GDM1 (cell line): ENCODE results near the gene TNS1.

Source experiments
- DNase-seq: peaks from one replicate; lab custom pipeline; 2025; lab: John Stamatoyannopoulos, UW

TNS1 gene

DNA sequence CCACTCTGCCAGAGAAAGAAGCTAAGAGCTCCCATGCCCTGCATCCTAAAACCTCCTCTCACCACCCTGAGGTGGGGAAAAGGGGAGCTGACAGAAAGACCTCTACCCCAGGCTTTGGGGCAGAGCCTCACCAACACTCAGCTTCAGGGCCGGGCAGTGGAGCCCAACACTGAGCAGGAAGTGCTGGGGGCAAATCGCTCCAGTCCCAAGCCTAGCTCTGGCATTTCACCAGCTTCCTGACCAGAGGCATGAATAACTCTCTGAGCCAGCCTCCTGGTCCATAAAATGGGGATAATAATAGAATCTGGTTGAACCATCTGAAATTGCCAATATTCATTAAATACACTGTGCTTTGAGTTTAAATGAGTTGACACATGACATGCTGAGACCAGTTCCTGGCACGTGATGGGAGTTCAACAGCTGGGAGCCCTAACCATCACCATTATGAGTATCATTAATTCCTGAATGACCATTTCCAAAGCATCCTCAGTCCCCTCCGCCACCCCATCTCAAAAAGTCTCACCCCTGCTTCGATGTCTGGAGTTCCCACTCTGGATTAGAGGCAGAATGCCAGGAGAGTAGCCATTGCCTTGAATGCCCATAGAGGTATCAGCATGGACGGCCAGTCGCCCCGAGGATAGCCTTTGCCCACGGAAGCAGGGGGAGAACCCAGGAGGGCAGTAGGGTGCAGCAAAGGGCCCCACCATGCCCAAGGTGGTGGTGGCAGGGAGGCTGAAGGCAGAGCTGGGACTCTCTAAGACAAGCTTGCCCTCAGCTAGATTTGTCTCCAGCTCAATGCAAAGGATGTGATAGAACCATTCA is 153.4 kb downstream of the TNS1 start:
- DNase-seq = no peak

DNA sequence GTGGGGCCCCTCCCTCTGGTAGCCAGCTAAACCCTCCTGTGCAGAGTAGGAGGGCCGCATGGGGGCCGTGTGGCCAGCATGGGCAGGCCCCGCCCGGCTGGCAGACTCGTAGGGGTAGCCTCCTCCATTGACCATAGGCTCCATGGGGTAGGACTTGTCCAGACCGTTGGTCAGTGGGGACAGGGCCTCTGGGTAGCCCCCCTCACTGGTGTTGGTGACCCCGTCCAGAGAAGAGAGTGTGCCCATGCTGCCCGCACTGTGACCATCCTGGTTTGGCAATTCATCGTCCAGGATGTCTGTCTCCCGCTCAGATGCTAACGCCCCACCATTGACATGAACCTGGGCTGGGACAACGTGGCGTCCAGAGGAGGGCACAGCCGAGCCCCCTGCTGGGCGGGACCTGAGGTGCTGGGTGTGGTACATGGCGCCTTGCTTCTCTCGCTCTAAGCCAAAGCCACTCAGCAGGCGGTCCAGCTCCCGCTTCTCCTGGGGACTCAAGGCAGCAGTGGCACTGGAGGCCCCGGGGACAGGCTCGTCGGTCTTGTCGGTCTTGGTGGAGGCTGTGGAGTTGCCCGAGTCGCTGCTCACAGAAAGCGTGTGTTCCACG is 154.3 kb downstream of the TNS1 start:
- no peak for DNase-seq

DNA sequence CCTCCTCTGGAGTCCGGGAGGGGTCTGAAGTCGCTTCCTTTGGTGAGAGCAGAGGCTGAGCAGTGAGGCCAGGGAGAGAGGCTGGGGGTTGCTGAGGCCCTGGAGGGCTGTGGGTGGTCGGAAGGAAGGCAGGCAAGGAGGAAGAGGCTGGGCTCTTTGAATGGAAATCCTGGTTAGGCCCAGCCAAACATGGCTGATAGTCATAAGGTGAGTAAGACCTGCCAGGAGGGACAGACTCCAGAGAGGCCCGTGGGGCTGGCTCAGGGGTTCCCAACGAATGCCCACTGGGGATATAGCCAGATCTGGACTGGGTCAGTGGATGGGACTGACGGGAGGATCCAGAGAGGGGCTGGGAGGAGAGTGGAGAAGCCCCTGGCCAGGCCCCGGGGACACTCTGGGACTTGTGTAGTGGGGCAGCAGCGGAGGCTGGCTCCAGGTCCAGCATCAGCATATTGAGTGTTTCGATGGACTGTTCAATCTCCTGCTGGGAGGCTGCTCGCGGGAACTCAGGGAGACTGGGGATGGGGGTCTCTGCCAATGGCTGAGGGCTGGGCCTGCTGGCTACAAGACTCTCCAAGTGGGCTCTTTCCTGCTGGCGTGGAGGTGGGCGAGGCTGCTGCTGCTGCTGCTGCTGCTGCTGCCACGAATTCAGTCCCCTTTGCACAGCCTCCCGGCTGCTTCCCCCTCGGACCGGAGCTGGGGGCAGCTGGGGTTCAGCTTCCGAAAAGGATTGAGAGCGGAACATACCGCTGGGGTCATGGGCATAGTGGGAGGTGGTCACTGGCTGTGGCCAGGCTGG is 155.0 kb downstream of the TNS1 start:
- DNase-seq = no peak

DNA sequence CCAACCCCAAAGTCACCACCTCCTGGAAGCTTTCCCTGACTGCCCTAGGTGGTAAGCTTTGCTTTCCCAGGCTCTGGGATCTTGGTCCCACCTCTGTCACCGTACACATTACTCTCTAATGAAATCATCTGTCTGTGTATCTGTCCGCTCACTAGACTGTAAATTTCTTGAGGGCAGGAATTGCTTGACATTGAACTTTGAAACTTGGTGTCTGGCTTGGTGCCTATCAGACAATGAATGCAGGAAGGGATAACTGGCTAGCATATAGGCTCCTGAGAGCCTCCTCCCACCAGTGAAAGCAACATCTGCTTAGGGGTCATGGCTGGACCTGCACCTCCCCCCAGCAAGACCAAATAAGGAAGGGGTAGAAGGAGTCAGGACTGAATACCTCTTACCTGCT is 155.7 kb downstream of the TNS1 start:
- DNase-seq = no peak

DNA sequence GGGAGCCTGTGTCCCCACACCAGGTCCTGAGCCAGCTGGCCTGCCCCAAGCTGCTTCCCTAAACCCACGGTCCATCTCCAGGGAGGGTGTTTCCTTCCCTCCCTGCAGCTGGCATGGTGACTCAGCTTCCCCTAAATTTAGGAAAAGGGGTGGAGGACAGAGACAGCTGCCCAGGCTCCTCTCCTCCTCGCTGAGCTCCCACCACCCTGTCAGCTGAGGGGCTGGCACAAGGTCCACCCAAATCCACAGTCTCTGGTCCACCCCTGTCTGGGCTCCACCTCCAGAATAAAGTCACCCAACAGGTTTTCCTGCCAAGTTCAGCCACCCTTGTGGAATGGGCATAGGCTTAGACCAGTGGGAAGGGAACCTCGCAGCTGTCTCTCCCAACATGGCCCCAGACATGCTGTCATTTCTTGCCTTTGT is 156.5 kb downstream of the TNS1 start:
- DNase-seq = no peak

DNA sequence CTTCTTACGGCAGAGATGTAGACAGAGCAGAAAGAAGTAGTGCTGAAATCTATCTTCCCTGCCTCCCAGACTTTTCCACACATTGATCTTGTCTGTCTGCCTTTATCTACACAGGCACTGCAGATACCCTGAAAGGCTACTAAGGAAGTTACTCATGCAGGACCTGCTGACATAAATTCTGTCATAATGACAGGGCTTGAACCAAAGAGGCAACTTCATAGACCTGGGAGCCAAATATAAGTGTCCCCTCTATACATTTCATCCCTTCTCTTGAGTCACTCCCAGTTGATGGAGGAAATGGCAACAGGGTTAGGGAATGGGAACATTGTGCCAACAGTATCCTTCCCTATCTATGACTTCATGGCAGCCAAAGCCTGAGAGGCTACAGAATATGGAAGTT is 157.5 kb downstream of the TNS1 start:
- no peak for DNase-seq

DNA sequence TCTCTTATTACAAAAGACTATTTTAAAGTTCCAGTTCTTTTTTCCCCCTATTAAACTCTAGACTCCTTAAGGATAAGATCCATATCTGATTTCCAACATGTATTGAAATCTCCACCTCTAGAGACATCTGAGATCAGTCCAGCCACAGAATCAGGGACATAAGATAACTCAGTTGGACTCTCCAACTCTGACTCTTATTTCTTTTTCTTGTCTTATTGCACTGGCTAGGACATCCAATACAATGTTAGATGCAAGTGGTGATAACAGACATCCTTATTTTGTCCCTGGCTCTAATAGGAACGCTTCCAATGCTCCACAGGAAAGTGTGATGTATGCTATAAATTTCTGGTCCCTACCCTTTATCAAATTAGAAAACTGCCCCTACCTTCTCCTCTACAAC is 158.1 kb downstream of the TNS1 start:
- no peak for DNase-seq

DNA sequence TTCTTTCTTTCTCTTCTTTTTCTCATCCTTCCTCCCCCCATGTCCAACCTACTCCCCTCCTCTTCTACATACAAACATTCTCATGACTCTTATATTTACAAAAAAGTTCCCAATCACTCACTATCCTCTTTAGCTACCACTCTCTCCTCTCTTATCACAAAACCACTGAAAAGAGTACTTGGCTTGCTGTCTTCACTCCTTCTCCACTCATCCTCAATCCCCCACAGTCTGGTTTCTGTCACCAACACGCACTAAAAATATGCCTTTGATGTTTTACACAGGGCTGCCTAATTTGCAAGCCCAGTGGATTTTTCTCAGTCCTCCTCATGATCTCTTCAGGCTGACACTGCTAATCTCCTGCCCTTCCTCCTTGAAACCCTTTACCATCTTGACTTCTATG is 159.5 kb downstream of the TNS1 start:
- DNase-seq = no peak

DNA sequence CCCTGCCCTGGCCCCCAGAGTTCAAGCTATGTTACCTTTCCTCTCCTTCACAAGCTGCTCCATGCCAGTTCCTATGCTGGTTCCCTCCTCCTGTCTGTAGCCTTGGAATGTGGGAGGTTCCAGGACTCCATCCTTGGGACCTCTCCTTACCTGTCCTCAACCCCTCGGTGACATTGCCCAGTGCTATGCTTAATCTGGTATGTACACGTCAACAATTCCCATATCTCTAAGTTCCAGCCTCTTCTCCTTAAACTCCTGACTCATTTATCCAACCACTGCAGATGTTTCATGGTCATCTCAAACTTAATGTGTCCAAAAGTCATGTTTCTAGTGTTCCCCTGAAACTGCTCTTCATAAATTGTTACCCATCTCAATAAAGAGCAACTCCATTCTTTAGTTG is 160.8 kb downstream of the TNS1 start:
- DNase-seq = no peak

DNA sequence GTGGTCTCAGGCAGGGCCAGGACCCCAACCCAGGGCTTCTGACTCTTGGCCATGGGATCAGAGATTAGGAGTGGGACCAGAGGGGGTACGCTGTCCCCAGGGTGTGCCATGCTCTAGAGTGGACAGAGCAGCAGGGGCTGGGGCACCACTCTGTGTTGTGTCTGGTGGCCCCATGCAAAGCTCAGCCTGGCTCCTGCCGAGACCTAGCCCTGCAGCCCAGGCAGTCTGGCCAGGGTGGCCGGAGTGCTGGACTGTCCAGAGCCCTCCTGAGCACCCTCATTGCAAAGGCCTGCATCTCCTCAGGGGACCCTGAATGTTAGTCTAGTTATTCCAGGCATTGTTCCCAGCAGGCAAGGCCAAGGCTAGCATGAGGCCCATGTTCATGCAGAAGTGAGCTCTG is 162.3 kb downstream of the TNS1 start:
- DNase-seq = no peak

DNA sequence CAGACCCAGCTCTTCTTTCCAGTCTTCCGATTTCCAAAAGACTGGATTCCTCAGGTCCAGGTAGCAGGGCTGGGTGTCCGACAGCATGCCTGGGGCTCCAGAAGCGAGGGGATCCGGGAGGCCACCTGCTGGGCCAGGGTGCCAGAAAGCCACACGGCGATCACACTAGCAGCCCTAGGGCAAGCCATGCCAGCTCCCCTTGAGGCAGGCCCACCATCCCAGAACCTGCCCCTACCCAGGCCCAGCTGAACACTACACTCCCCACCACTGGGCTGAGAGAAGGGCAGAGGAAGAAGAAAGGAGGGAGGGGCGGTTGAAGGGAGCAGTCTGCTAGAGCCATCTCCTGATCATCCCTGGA is 163.1 kb downstream of the TNS1 start:
- DNase-seq = no peak

DNA sequence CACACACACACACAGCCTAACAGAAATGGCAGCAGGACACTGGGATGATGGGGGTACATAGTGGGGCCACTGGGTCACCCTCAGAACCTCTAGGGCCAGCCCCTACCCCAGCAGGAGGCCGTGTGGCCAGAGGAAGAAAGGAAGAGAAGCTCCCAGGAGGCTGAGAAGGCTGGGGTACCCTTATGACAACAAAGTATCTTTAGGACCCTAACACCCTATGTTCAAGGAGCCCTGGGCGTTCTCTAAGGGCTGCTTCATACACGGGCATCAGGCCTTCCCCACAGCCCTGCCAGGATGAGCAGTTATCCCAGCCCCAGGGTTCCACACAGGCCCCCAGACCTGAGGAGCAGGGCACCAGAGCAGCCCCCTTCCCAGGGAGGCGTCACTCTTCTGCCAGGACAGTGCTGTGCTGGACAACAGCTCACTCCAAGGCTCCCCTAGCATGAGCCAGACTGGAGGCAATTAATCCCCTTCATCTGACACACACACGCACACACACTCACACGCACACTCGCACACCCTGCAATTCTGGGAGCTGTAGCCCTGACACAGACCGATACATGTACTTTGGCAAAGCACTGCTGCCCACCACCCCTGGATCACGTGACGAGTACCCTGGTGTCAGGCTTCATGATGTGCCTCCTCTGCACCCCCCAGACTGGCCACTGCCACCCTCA is 163.6 kb downstream of the TNS1 start:
- DNase-seq = no peak

DNA sequence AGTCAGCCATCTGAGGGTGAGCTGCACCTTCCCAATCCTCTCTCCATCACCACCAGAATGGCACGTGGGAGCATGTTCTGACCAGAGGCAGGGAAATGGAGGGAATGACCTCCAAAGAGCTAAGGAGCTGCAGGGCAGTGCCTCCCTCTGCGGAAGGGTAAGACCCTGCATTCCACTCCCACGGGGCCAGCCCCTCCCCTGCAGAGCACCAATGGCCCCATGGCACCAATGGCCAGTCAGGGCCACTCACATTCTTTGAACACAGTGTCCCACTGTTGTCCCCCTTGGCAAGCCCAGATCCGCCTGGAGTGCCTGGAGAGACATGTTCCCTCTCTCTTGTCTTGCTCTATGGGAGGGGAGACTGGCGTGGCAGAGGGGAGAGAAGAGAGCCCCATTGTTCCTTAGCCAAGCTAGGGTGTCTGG is 164.4 kb downstream of the TNS1 start:
- no peak for DNase-seq

DNA sequence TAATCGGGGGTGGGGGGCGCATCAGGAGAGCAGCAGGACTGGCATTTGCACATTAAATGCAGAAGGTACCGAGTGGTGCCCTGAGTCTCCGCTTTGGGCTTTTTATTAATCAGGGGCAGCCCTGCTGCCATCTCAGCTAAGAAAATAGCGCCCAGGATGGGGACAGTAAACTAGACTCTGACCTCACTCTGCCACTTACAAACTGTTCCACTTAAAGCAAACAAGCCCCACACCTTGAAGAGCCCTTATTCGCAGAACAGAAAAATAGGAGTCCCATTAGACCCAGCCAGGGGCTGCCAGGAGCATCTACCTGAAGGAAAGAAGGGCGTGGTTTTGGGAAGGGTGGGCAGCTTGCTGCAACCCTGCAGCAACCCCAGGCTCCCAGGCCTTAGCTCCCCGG is 165.3 kb downstream of the TNS1 start:
- DNase-seq = no peak

DNA sequence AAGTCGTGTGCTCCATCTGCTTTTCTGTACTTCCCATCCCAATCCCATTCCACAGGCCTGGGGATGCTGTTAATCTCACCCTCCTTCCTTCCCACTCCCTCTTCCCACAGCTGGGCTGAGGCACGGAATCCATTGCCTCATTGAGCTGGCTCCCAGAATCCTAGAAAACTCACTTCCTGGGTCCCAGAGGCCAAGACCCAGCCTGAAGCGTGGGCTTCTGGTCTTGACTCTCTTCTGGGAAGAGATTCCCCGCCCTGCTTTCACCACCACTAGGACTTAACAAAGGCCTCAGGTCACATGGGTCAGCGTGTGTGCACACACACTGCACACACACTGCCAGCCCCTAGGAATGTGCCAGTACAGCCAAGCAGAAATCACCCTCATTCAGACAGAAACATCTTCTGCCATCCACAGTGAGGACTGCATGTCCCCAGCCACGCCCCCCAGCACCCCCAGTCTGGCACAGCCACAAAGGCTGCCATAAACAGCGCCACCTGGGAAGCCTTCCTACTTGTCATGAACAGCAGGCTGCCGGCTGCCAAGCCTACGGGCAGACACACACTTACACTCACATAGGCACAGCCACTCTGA is 165.8 kb downstream of the TNS1 start:
- DNase-seq = no peak

DNA sequence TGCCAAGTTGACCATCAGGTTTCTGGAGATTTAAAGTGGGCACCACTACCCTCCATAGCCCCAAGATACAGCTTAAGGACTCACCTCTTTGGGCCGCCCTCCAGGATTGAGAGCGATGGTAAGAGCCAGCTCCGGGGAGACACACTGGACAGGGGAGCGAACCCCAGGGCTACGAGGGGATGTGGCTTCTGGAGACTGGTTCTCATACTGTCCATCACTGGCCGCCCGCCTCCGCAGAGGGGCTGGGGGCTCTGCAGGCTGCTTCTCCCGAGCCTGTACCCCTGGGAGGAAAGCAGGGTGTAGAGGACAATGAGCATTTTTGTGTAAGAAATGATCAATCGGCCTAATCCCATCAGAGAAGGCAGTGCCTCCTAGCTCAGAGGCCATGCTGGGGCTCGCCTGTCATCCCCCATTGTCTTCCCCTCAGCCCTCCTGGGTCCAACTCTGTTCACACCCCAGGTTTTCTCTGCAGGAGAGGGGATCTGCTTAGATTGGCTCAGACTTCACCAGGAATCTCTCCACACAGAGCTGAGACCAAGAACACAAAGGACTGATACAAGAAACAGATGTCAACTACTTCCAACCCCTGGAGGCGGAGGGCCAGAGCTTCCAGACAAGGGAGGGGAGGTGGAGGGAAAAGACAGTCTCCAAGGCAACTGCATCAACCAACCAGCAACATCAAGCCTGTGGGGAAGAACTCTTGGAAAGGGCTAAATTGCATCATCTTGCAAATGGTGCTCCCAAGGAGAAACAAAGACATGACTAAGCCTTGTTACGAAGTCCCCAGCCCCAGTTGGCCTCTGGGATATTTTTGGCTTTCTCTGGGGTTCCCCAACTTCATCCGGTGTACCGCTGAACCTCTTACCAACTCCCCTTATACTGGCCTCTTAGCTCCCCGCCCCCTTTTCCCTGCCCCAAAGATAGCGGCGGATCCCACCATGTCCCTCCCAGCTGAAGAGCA is 166.6 kb downstream of the TNS1 start:
- no peak for DNase-seq

DNA sequence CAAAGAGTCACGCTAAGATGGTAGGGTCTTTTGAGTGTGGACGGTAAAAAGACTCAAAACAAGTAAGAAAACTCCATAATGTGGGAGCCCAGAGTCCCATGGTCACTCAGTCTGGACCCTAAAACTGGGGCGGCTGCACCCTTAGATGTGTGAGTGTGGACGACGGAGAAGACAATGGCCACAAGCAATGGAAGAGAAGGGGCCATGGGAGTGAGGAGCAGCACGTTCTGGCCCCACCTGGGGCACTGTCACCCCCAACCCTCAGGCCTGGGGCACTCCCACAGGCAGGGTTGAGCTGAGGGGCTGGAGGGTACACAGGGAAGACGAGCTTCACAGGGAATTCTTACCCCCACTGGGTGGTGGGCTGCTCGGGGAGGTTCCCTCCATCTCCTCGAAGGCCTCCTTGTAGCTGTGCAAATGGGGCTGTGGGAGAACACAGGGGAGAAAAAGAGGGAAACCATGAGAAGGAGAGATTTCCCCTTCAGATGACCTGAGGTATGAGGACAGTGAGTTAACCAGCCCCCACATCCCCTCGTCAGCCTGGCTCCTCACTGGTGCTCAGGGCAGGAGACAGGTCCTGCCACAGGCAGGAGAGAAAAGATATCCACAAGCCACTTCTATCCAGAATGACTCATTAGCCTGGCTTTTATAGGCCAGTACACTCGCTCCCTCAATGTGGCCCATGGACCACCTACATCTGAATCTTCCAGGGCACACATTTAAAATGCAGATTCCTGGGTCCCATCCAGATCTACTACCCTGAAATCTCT is 167.9 kb downstream of the TNS1 start:
- no peak for DNase-seq

DNA sequence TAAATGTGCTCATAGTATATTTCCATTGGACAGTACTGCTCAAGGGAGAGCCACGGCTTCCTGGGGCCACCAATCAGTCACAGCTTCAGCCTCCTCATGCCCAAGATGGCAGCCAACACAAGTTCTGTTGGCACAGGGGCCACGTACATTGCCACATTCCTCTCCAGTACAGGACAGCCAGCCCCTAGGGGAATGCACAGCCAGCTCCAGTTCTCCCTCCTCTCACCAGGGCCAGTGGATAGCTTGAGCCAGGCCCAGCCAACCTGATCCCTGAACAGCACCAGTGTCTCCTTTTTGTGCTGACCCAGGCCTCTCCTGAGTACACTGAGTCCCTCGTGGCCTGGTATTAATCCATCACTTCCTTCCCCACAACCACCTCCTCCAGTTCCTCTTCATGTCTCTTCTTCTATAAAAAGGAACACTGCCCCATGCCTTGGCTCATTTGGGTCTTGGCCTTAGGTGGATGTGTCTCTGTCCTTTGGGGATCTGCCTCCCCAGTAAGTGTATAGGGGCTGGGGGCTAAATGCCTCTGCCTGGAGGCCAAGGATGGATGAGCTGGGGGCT is 168.7 kb downstream of the TNS1 start:
- no peak for DNase-seq

DNA sequence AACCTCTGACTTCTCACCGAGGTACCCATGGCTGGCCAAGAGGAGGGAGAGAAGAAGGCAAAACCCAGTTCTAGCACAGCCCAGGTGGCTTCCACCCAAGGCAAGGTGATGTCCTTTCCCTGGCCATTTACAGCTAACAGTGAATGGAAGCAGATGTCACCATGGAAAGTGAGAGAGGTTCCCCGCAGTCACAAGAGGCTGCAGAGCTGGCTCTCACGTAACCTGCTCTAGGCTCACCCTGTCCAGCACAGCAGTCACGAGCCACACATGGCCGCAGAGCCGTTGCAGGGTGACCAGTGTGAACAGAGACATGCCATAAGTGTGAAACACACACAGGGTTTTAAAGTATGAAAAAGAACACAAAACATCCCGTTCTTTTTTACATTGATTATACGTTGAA is 169.4 kb downstream of the TNS1 start:
- DNase-seq = no peak

DNA sequence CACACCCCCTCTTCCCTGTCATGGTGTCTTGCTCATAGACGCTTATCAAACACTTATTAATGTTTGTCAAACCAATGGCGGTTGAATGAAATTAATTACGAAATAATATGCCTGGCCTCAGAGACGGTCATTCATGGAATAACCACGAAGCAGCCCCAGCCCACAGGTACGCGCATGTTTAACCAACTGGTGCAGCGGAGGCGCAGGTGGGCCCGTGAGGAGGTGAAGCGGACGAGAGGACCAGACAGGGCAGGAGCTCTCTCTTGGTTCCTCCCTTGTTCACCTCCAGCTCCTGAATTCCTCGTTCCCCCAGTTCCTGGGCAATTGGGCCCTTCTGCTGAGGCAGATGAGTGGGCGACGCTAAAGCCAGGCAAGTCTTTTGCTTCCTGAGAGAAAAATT is 169.8 kb downstream of the TNS1 start:
- no peak for DNase-seq
